Epithelial cell of esophagus (primary cell): ENCODE results near the gene CLVS2.

Experiments used
- DNase-seq: peaks from one replicate; pipeline ENCODE4 v3.0.0; 2010; ENCODE audit warnings: low read depth
- H3K4me3 ChIP-seq: 2 replicates; pipeline ENCODE4 v1.5.1; 2011; ENCODE audit warnings: mild to moderate bottlenecking, low read length, control low read depth
- CTCF ChIP-seq: IDR thresholded peaks from 2 replicates; pipeline ENCODE4 v1.5.1; 2011; ENCODE audit warnings: low read depth, mild to moderate bottlenecking, low read length, control low read depth, inconsistent platforms; ENCODE audit not compliant: insufficient read depth; ENCODE audit errors: missing control alignments

The CLVS2 gene

GRCh38 chr6:122977180-122977579 lies 18.9 kb upstream of the CLVS2 start:
- H3K4me3 ChIP-seq = no peak overlapping the region
- no peak for TF ChIP-seq CTCF
- DNase-seq = no peak

DNA sequence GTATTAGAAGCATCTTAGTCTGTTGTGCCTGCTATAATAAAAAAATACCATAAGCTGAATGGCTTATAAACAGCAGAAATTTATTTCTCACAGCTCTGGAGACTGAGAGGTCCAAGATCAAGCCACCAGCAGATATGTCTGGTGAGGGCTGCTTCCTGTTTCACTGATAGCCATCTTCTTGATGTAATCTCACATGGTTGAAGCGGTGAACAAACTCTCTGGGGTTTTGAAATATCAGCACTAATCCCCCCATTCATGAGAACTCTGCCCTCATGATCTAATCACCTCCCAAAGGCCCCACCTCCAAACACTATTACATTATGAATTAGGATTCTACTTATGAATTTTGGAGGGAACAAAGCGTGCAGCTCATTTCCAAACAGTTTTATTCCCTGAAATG lies 11.6 kb upstream of the CLVS2 start:
- no peak overlapping the region for H3K4me3 ChIP-seq
- no peak for DNase-seq
- no peak for TF ChIP-seq CTCF

GRCh38 chr6:122994256-122994655 lies 1.8 kb upstream of the CLVS2 start:
- DNase-seq = no peak
- no peak for TF ChIP-seq CTCF
- no peak overlapping the region for H3K4me3 ChIP-seq

DNA sequence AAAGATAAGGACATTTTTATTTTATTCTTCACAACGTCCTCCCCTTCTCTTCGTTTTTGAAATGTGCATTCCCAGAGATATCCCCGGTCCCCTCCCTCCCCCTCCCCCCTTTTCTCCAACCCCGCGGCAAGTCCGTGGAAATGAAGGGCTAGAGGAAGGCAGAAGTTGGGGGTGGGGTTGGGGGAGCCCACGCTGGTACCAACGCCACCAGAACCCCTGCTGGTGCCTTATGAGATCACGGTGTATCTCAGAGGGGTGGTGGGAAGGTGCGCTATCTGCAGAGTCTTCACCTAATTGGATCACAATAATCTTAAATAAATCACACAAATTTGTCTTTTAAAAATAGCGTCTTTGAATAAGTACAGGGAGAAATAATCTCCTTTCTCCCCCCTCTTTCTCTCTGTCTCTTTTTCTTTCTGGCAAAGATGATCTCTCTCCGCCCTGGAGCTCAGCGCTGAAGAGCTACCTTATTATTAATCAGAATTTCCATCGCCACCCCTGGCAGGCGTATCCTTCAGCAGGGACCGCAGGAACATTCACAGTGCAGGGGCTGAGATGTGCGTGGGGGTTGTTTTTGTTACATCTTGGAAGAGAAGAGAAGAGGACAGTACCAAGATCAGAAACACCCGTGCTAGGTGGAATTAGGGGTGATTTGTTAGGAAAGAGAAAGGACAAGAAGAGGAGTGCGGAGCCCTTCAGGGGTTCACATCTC lies 915 bp downstream of the CLVS2 start:
- H3K4me3 ChIP-seq = no peak overlapping the region
- no peak for TF ChIP-seq CTCF
- no peak for DNase-seq

DNA sequence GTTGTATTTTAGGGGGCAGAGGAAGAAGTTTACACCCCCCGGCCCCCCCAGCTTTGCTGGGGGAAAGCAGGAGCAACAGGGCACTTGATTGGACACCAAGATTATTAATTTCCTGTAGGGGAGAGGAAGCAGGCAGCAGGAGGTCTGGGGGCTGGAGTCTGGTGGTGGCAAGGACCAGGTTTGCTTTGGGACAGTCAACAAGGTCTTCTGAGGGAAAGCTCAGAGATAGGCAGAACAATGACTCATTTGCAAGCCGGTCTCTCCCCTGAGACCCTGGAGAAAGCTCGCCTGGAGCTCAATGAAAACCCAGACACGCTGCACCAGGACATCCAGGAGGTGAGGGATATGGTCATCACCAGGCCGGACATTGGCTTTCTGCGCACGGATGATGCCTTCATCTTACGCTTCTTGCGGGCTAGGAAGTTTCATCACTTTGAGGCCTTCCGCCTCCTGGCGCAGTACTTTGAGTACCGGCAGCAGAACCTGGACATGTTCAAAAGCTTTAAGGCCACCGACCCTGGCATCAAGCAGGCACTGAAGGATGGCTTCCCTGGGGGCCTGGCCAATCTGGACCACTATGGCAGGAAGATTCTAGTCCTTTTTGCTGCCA lies 1.6 kb downstream of the CLVS2 start:
- no peak for TF ChIP-seq CTCF
- DNase-seq = no peak
- no peak overlapping the region for H3K4me3 ChIP-seq

GRCh38 chr6:122998403-122998975 lies 2.5 kb downstream of the CLVS2 start:
- no peak overlapping the region for H3K4me3 ChIP-seq
- TF ChIP-seq CTCF = no peak
- no peak for DNase-seq
